Transverse colon (tissue), 4 donors: ENCODE results near the gene GLYATL2. TPM values are rescaled to one million over a fixed set of nuclear protein-coding genes. Genes with fewer than 3 reads are reported as not detected.

ENCODE experiments used
- DNase-seq: peaks from one replicate; pipeline ENCODE4 v3.0.0-alpha.2; 2019
- H3K27ac ChIP-seq, 4 donors: fragments of 200-600 bp; sonication (generic); 2 replicates each; pipeline ENCODE4 v1.5.1; 2016 to 2018; ENCODE audit warnings: inconsistent platforms in 4 of 4
- H3K27me3 ChIP-seq: fragments of 200-600 bp; sonication (generic); 2 replicates; pipeline ENCODE4 v1.5.1; 2017; ENCODE audit warnings: inconsistent platforms
- H3K36me3 ChIP-seq, 4 donors: fragments of 200-600 bp; sonication (generic); 2 replicates each; pipeline ENCODE4 v1.5.1; 2017 to 2019; ENCODE audit warnings: inconsistent platforms in 4 of 4
- H3K4me1 ChIP-seq, 4 donors: fragments of 200-600 bp; sonication (generic); 2 replicates each; pipeline ENCODE4 v1.5.1; 2017 to 2020; ENCODE audit warnings: inconsistent platforms in 4 of 4
- H3K4me3 ChIP-seq, 4 donors: fragments of 200-600 bp; sonication (generic); 1 replicate in 1 of 4; 2 replicates in 3 of 4; pipeline versions ENCODE4 v1.5.1 to v1.6.1; 2017 to 2019; ENCODE audit warnings: inconsistent platforms in 4 of 4
- H3K9me3 ChIP-seq, 2 donors: fragments of 200-600 bp; sonication (generic); 2 replicates each; pipeline ENCODE4 v1.5.1; 2017 to 2019; ENCODE audit warnings: inconsistent platforms in 2 of 2
- CTCF ChIP-seq, 5 experiments: fragments of 200-600 bp in 3 of 5; fragments of 450-650 bp in 2 of 5; sonication (generic) in 3 of 5; IDR thresholded peaks; 1 replicate in 2 of 5; 2 replicates in 3 of 5; pipeline ENCODE4 v1.5.1; 2016 to 2017; ENCODE audit warnings: antibody characterized with exemption in 5 of 5, inconsistent platforms in 3 of 5, mild to moderate bottlenecking in 2 of 5, moderate library complexity in 1 of 5
- EP300 ChIP-seq: sonication (generic); formaldehyde crosslinking; IDR thresholded peaks from one replicate; pipeline ENCODE4 v1.6.1; 2017; ENCODE audit warnings: antibody characterized with exemption, low read depth
- POLR2A ChIP-seq: fragments of 450-650 bp; IDR thresholded peaks from one replicate; pipeline ENCODE4 v1.6.1; 2016; ENCODE audit warnings: antibody characterized with exemption, mild to moderate bottlenecking, moderate library complexity
- POLR2AphosphoS5 ChIP-seq, 3 donors: sonication (generic); formaldehyde crosslinking; IDR thresholded peaks; one replicate each; pipeline ENCODE4 v1.6.1; 2016; ENCODE audit warnings: antibody characterized with exemption in 3 of 3
- WGBS, 2 donors: methylation state at CpG; one replicate each; pipeline ENCODE4 v1.1.5; 2018; ENCODE audit warnings: low coverage in 1 of 2; 5-methylcytosine and 5-hydroxymethylcytosine counted together
- in situ Hi-C, 4 donors: fragments of 200-750 bp; cut with MboI; loops; one replicate each; pipeline versions ENCODE4 v1.15.0 to v1.15.1; 2017; ENCODE audit warnings: low sequenced_read_pairs in 3 of 4, low pct_ligation_motif_present in 1 of 4, low pct_unique_long_range_greater_than_20kb in 1 of 4
- intact Hi-C: fragments of 100-400 bp; cut with DNase I; formaldehyde crosslinking; loops from one replicate; pipeline ENCODE4 v1.15.1; 2023; ENCODE audit warnings: low total_unique reads
- total RNA-seq, 4 donors: library from RNA; depleted of rRNA; stranded (reverse); fragments of >200 nt; gene quantifications; one replicate each; pipeline ENCODE4 v1.1.0, GENCODE V29; 2016

The GLYATL2 gene
- total RNA-seq, 4 donors from 2014 or later: not detected

- in situ Hi-C loops: no loop called here
- intact Hi-C loops: no loop called here
- no peak for DNase-seq
- 58 to 92% methylated on average over 1 of the region's 1 CpG for WGBS, 2 donors
- no peaks in the 10 kb centered on the region for H3K4me1 ChIP-seq
- H3K27ac ChIP-seq: no peak overlapping the region
- no peaks in the 10 kb centered on the region for H3K36me3 ChIP-seq
- no peaks in the 10 kb centered on the region for H3K9me3 ChIP-seq
- H3K4me3 ChIP-seq: no peak overlapping the region
- H3K27me3 ChIP-seq: no peaks in the 10 kb centered on the region
- TF ChIP-seq EP300 (no peak), POLR2AphosphoS5 (IDR thresholded peaks at IDR 0.05) (no peak), POLR2A (no peak), CTCF (IDR thresholded peaks at IDR 0.05) (no peak)
Observed at GRCh38 chr11:58880625-58881024, 36.1 kb upstream of the GLYATL2 start.

- intact Hi-C loops: no loop called here
- Histone ChIP-seq H3K27me3 (no peaks in the 10 kb centered on the region), H3K4me3 (no peak overlapping the region), H3K9me3 (no peaks in the 10 kb centered on the region), H3K36me3 (no peaks in the 10 kb centered on the region), H3K4me1 (no peaks in the 10 kb centered on the region), H3K27ac (no peak overlapping the region)
- in situ Hi-C loops: no loop called here
- TF ChIP-seq EP300 (no peak), POLR2AphosphoS5 (IDR thresholded peaks at IDR 0.05) (no peak), CTCF (IDR thresholded peaks at IDR 0.05) (no peak), POLR2A (no peak)
- no peak for DNase-seq
Observed at GRCh38 chr11:58880166-58880565, 35.7 kb upstream of the GLYATL2 start.

GRCh38 chr11:58867556-58867955, 23.1 kb upstream of the GLYATL2 start:
- no peak for TF ChIP-seq CTCF (IDR thresholded peaks at IDR 0.05)
- no peak for TF ChIP-seq EP300
- TF ChIP-seq POLR2AphosphoS5 (IDR thresholded peaks at IDR 0.05): no peak
- no peak for TF ChIP-seq POLR2A
- WGBS, 2 donors: 71 to 81% methylated on average over 2 of the region's 2 CpGs
- Histone ChIP-seq H3K27me3 (no peaks in the 10 kb centered on the region), H3K9me3 (no peaks in the 10 kb centered on the region), H3K4me3 (no peak overlapping the region), H3K4me1 (no peaks in the 10 kb centered on the region), H3K36me3 (no peaks in the 10 kb centered on the region), H3K27ac (no peak overlapping the region)
- no peak for DNase-seq
- in situ Hi-C loops (no loop called here), intact Hi-C loops (no loop called here)

- H3K27me3 ChIP-seq: no peaks in the 10 kb centered on the region
- WGBS, 2 donors: 75 to 96% methylated on average over 1 of the region's 1 CpG
- no peak overlapping the region for H3K27ac ChIP-seq
- TF ChIP-seq CTCF (IDR thresholded peaks at IDR 0.05): no peak
- TF ChIP-seq POLR2AphosphoS5 (IDR thresholded peaks at IDR 0.05): no peak
- TF ChIP-seq EP300: no peak
- TF ChIP-seq POLR2A: no peak
- H3K36me3 ChIP-seq: no peaks in the 10 kb centered on the region
- no peak overlapping the region for H3K4me3 ChIP-seq
- DNase-seq: no peak
- intact Hi-C loops: no loop called here
- in situ Hi-C loops: no loop called here
- H3K4me1 ChIP-seq: no peaks in the 10 kb centered on the region
- no peaks in the 10 kb centered on the region for H3K9me3 ChIP-seq
Observed at GRCh38 chr11:58866788-58867187, 22.3 kb upstream of the GLYATL2 start.
